Hematopoietic multipotent progenitor cell treated with erythropoietin and hydrocortisone succinate and interleukin-3 and kit ligand, for 17 days (in vitro differentiated cells): ENCODE measurements around the gene PERP.

Experiments used
- DNase-seq: peaks from one replicate; pipeline ENCODE4 v3.0.0-alpha.2; 2015; ENCODE audit warnings: low spot score

The PERP gene

DNA sequence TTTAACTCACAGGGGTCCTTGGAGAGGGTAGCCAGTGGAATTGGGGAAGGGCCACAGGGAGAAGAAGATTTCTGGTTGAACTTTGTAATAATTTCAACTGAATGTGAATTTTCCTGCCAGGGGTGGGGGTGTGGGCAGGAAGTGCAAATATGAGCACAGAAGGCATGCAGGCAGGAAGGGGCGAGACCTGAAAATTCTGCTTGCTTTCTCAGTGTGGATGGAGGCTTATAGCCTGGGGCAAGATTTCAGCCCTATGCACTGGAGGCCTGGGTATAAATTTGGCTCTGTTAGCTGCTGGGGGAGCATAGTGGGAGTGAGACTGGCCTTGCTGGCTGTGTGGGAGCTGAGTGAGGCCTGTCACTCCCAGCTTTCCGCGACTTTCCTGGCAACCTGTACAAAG is 54.4 kb downstream of the PERP start:
- DNase-seq, result no peak

DNA sequence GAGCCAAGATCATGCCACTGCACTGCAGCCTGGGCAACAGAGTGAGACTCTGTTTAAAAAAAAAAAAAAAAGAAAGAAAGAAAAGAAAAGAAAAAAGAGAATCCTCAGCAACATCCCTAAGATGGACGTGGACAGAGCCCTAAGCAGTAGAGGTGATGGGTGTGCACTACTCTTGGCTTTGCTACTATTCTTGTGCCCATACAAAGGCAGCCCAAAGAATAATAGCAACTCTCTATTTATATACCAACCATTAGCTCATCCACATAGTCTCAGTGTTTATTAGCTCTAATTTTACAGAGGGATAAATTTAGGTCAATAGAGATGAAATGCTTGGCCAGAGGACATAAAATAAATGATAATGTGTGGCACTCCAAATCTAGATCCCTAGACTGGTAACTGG is 62.2 kb downstream of the PERP start:
- DNase-seq, result no peak

DNA sequence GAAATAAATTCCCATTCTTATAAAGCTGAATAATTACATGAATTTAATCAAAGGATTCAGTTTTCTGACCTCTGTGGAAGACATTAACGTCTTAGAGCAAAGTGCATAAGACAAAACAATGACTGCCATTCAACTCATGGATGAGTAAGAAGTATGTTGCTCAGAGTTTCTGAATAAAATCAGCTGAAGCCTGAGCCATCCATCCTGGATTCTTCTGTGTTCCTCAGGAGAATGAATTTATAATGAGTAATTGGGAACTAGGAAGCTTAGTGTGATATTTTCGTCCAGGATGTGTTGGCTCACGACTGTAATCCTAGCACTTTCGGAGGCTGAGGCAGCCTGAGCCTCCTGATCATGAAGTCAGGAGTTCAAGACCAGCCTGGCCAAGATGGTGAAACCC is 62.8 kb downstream of the PERP start:
- no peak for DNase-seq
